Panc1 (cell line): Measurements from ENCODE around the gene TXNRD1. TPM values are rescaled to one million over a fixed set of nuclear protein-coding genes. Genes with fewer than 3 reads are reported as not detected.
A peak's percentile ranks its signal among the peaks of the same experiment; 100 is the strongest.

Source experiments
- ATAC-seq: fragments of 200-7000 bp; cut with Tn5 transposase; 2 replicates; pipeline ENCODE4 v1.9.1; 2020; ENCODE audit warnings: mild to moderate bottlenecking, moderate library complexity
- BruUV-seq: library from RNA; stranded (reverse); fragments of 400-500 nt; replicated peaks from 2 replicates; lab custom pipeline; 2021; lab: Mats Ljungman, UMichigan
- CTCF ChIA-PET: fragments of 300-600 bp; sonication (Branson Sonifier 250); formaldehyde crosslinking; loops from one replicate; lab custom pipeline; 2022; ENCODE audit warnings: antibody characterized with exemption; lab: Charles Lee
- POLR2A ChIA-PET: fragments of 300-600 bp; sonication (Branson Sonifier 250); formaldehyde crosslinking; loops from one replicate; lab custom pipeline; 2022; ENCODE audit warnings: antibody characterized with exemption; lab: Charles Lee
- DNase-seq: peaks from one replicate; pipeline ENCODE4 v3.0.0-alpha.2; 2010; ENCODE audit warnings: low read depth, low spot score
- H3K27ac ChIP-seq: 2 replicates; pipeline ENCODE4 v1.5.1; 2011; ENCODE audit warnings: mild to moderate bottlenecking, low read length, inconsistent platforms
- H3K27me3 ChIP-seq: fragments of 200-500 bp; sonication (Bioruptor generic); 2 replicates; pipeline ENCODE4 v1.6.0; 2014; ENCODE audit warnings: low read length, inconsistent platforms; ENCODE audit not compliant: control insufficient read depth, insufficient read depth
- H3K36me3 ChIP-seq: fragments of 200-500 bp; sonication (Bioruptor generic); 2 replicates; pipeline ENCODE4 v1.5.1; 2014; ENCODE audit warnings: inconsistent platforms, mild to moderate bottlenecking, low read length, moderate library complexity; ENCODE audit not compliant: control insufficient read depth, insufficient read depth
- H3K4me1 ChIP-seq: 2 replicates; pipeline ENCODE4 v1.5.1; 2011; ENCODE audit warnings: inconsistent platforms, mild to moderate bottlenecking, low read length, moderate library complexity; ENCODE audit not compliant: control insufficient read depth, insufficient read depth
- H3K4me3 ChIP-seq, 2 experiments: 2 replicates each; pipeline ENCODE4 v1.5.1; 2011 to 2012; ENCODE audit warnings: low read depth in 2 of 2, low read length in 2 of 2, mild to moderate bottlenecking in 2 of 2, inconsistent platforms in 1 of 2, moderate library complexity in 1 of 2
- H3K9me3 ChIP-seq: fragments of 200-500 bp; sonication (Bioruptor generic); 2 replicates; pipeline ENCODE4 v1.5.1; 2014; ENCODE audit warnings: low read depth, mild to moderate bottlenecking, inconsistent platforms, low read length, moderate library complexity; ENCODE audit not compliant: control insufficient read depth, insufficient read depth
- POLR2AphosphoS5 ChIP-seq: IDR thresholded peaks from 2 replicates; pipeline ENCODE4 v1.6.1; 2012; ENCODE audit warnings: mild to moderate bottlenecking, low read depth, low read length, moderate library complexity
- SIN3A ChIP-seq: IDR thresholded peaks from 2 replicates; pipeline ENCODE4 v1.6.1; 2012; ENCODE audit warnings: low read depth, mild to moderate bottlenecking, low read length, moderate library complexity, borderline replicate concordance; ENCODE audit not compliant: insufficient read depth
- TCF7L2 ChIP-seq: IDR thresholded peaks from 2 replicates; pipeline ENCODE4 v1.6.1; 2011; ENCODE audit warnings: mild to moderate bottlenecking, low read depth, low read length, inconsistent platforms
- in situ Hi-C: cut with HindIII; loops from 2 replicates; pipeline ENCODE4 v1.10.0; 2016; ENCODE audit warnings: low sequenced_read_pairs, low pct_unique_long_range_greater_than_20kb
- intact Hi-C: fragments of 100-400 bp; cut with micrococcal nuclease; formaldehyde crosslinking; loops from one replicate; pipeline ENCODE4 v1.10.0; 2022; ENCODE audit not compliant: unreplicated experiment
- total RNA-seq: library from RNA; stranded (reverse); gene quantifications from one replicate; pipeline ENCODE4 v1.2.1, GENCODE V29; 2021; ENCODE audit not compliant: unreplicated experiment
- TF ChIP-seq, protein P1 (sequence below), 2 experiments: IDR thresholded peaks; 2 replicates each; pipeline ENCODE4 v1.6.1; 2011 to 2012; ENCODE audit warnings: low read depth in 2 of 2, control low read depth in 1 of 2, low read length in 1 of 2, mild to moderate bottlenecking in 1 of 2, moderate library complexity in 1 of 2; ENCODE audit not compliant: insufficient read depth in 1 of 2
- TF ChIP-seq, protein P2 (sequence below): fragments of 450-650 bp; IDR thresholded peaks from 2 replicates; pipeline ENCODE4 v1.5.1; 2017; ENCODE audit warnings: mild to moderate bottlenecking

The TXNRD1 gene
- total RNA-seq, 1 experiment from 2014 or later = 348 TPM

DNA sequence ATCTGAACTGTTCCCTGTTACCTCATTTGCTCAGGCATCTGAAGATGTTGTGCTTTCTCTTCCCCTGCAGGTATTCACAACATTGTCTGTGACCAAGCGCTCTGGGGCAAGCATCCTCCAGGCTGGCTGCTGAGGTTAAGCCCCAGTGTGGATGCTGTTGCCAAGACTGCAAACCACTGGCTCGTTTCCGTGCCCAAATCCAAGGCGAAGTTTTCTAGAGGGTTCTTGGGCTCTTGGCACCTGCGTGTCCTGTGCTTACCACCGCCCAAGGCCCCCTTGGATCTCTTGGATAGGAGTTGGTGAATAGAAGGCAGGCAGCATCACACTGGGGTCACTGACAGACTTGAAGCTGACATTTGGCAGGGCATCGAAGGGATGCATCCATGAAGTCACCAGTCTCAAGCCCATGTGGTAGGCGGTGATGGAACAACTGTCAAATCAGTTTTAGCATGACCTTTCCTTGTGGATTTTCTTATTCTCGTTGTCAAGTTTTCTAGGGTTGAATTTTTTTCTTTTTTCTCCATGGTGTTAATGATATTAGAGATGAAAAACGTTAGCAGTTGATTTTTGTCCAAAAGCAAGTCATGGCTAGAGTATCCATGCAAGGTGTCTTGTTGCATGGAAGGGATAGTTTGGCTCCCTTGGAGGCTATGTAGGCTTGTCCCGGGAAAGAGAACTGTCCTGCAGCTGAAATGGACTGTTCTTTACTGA is 132.9 kb downstream of the TXNRD1 start:
- H3K4me1 ChIP-seq = peaks cover 16% of the 10 kb centered on the region; the same call in 1 of the 2 replicates
- DNase-seq (no peak), ATAC-seq (no peak)
- in situ Hi-C loops = no loop called here
- no peaks in the 10 kb centered on the region for H3K27me3 ChIP-seq
- ChIA-PET POLR2A (no interaction called here), CTCF (no interaction called here)
- H3K4me3 ChIP-seq = no peak overlapping the region
- TF ChIP-seq SIN3A = no peak
- TF ChIP-seq TCF7L2 = no peak
- TF ChIP-seq, protein P1, sequence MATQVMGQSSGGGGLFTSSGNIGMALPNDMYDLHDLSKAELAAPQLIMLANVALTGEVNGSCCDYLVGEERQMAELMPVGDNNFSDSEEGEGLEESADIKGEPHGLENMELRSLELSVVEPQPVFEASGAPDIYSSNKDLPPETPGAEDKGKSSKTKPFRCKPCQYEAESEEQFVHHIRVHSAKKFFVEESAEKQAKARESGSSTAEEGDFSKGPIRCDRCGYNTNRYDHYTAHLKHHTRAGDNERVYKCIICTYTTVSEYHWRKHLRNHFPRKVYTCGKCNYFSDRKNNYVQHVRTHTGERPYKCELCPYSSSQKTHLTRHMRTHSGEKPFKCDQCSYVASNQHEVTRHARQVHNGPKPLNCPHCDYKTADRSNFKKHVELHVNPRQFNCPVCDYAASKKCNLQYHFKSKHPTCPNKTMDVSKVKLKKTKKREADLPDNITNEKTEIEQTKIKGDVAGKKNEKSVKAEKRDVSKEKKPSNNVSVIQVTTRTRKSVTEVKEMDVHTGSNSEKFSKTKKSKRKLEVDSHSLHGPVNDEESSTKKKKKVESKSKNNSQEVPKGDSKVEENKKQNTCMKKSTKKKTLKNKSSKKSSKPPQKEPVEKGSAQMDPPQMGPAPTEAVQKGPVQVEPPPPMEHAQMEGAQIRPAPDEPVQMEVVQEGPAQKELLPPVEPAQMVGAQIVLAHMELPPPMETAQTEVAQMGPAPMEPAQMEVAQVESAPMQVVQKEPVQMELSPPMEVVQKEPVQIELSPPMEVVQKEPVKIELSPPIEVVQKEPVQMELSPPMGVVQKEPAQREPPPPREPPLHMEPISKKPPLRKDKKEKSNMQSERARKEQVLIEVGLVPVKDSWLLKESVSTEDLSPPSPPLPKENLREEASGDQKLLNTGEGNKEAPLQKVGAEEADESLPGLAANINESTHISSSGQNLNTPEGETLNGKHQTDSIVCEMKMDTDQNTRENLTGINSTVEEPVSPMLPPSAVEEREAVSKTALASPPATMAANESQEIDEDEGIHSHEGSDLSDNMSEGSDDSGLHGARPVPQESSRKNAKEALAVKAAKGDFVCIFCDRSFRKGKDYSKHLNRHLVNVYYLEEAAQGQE (IDR thresholded peaks at IDR 0.05; ENCODE audit: insufficient read depth in 1 of 2, low read depth in 2 of 2, low read length in 1 of 2) = no peak
- TF ChIP-seq POLR2AphosphoS5 = no peak
- TF ChIP-seq, protein P2, sequence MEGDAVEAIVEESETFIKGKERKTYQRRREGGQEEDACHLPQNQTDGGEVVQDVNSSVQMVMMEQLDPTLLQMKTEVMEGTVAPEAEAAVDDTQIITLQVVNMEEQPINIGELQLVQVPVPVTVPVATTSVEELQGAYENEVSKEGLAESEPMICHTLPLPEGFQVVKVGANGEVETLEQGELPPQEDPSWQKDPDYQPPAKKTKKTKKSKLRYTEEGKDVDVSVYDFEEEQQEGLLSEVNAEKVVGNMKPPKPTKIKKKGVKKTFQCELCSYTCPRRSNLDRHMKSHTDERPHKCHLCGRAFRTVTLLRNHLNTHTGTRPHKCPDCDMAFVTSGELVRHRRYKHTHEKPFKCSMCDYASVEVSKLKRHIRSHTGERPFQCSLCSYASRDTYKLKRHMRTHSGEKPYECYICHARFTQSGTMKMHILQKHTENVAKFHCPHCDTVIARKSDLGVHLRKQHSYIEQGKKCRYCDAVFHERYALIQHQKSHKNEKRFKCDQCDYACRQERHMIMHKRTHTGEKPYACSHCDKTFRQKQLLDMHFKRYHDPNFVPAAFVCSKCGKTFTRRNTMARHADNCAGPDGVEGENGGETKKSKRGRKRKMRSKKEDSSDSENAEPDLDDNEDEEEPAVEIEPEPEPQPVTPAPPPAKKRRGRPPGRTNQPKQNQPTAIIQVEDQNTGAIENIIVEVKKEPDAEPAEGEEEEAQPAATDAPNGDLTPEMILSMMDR = no peak
- intact Hi-C loops = no loop called here
- peaks cover 48% of the 10 kb centered on the region for H3K36me3 ChIP-seq
- no TSS peak for BruUV-seq
- no peak overlapping the region for H3K27ac ChIP-seq
- H3K9me3 ChIP-seq = no peaks in the 10 kb centered on the region

DNA sequence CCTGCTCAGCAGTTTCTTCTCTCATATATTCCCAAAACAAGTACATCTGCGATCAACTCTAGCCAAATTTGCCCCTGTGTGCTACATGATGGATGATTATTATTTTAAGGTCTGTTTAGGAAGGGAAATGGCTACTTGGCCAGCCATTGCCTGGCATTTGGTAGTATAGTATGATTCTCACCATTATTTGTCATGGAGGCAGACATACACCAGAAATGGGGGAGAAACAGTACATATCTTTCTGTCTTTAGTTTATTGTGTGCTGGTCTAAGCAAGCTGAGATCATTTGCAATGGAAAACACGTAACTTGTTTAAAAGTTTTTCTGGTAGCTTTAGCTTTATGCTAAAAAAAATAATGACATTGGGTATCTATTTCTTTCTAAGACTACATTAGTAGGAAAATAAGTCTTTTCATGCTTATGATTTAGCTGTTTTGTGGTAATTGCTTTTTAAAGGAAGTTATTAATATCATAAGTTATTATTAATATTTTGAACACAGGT is 133.5 kb downstream of the TXNRD1 start:
- POLR2A ChIA-PET = no interaction called here
- Histone ChIP-seq H3K4me1 (peaks cover 19% of the 10 kb centered on the region; the same call in 1 of the 2 replicates), H3K9me3 (no peaks in the 10 kb centered on the region), H3K4me3 (no peak overlapping the region), H3K36me3 (peaks cover 48% of the 10 kb centered on the region), H3K27ac (no peak overlapping the region), H3K27me3 (no peaks in the 10 kb centered on the region)
- TF ChIP-seq, protein P1 (IDR thresholded peaks at IDR 0.05; ENCODE audit: insufficient read depth in 1 of 2, low read depth in 2 of 2, low read length in 1 of 2) = no peak
- TF ChIP-seq, protein P2 = no peak
- TF ChIP-seq TCF7L2 (no peak), POLR2AphosphoS5 (no peak), SIN3A (no peak)
- DNase-seq (no peak), ATAC-seq (no peak)
- TSS peak; percentile 55 for BruUV-seq
- in situ Hi-C loops (no loop called here), intact Hi-C loops (no loop called here)
- CTCF ChIA-PET = no interaction called here
